A549 treated with CpdA at 1 μM for 4 hours (cell line): ENCODE measurements around the gene PNN. TPM values are rescaled to one million over a fixed set of nuclear protein-coding genes. Genes with fewer than 3 reads are reported as not detected.

Source experiments
- total RNA-seq: library from RNA; stranded (reverse); fragments of 200-300 nt; extraction: Qiagen RNA extraction; gene quantifications from 5 replicates; pipeline ENCODE4 v1.2.3, GENCODE V29; 2022; ENCODE audit warnings: low read depth

Gene PNN
- 43.1 to 66.5 TPM (median 50.9 TPM) in 5 replicates for total RNA-seq

GRCh38 chr14:39174560-39175444, at the start of gene PNN:
PNN (plus strand) TSS chr14:39175254; CDS start chr14:39175280, 26 bp downstream.

Other genes with a start within 250 kb of the PNN start
- gene SEC23A, start 72.0 kb upstream of the PNN start, total RNA-seq: 43.6 to 97.3 TPM (median 76.9 TPM) in 5 replicates
- gene GEMIN2, start 60.9 kb upstream of the PNN start, total RNA-seq: 23.2 to 33.8 TPM (median 24.7 TPM) in 5 replicates
- gene TRAPPC6B, start 4.9 kb upstream of the PNN start, total RNA-seq: 13.0 to 16.4 TPM (median 14.4 TPM) in 5 replicates
- 22.5 to 27.8 TPM (median 24.5 TPM) in 5 replicates for gene MIA2, start 58.7 kb downstream of the PNN start, total RNA-seq